Stimulated activated CD4-positive, alpha-beta T cell treated with anti-CD3 and anti-CD28 coated beads, Interleukin-15, amount 100 ng/mL, for 1 hour (primary cell): ENCODE results near the gene BRAF.
A peak's percentile ranks its signal among the peaks of the same experiment; 100 is the strongest.
"Not testable (repeated sequence)": the region's sequence is repeated elsewhere in the genome, so short reads cannot be mapped to it uniquely, and the experiment has no call there.

ENCODE experiments used
- DNase-seq, 2 donors: peaks; one replicate each; pipeline ENCODE4 v3.0.0-alpha.2; 2020; ENCODE audit warnings: low read depth in 1 of 2, low spot score in 1 of 2

The BRAF gene

GRCh38 chr7:140881507-140882228, 43.1 kb downstream of the BRAF start:
- DNase-seq, result no peak

DNA sequence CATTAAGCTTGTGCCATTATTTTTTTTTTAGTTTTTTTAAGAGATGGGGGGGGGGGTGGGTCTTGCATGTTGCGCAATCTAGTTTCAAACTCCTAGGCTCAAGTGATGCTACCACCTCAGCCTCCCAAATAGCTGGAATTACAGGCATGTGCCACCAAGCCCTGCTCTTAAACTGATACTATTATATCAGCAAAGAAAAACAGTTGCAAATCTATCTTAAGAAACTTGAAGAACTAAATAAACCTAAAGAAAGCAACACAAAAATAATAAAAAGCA, 47.5 kb downstream of the BRAF start:
- DNase-seq, result no peak

GRCh38 chr7:140876519-140877248, 48.0 kb downstream of the BRAF start:
- no peak for DNase-seq

DNA sequence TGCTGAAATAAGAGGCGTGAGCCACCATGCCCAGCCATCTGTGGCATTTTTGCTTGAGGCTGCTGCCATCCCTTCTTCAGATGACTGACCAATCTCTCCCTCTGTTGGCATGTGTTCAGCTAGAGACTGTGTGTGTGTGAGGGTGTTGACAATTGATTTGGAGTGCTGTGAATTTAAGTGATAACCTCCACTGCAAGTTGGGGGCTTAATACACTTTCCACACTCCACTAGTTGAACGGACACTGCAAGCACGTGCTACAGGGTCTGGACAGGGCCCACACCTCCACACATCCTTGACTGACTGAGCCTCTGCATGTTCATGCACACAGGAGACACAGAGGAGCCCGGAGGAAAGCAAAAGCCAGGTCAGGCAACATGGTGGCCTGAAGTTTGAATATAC, 51.3 kb downstream of the BRAF start:
- DNase-seq, result no peak

GRCh38 chr7:140870003-140870402, 54.7 kb downstream of the BRAF start:
- no peak for DNase-seq

GRCh38 chr7:140869430-140869829, 55.3 kb downstream of the BRAF start:
- no peak for DNase-seq

- DNase-seq, result no peak
These were observed 57.0 kb downstream of the BRAF start for GRCh38 chr7:140867467-140868462.

DNA sequence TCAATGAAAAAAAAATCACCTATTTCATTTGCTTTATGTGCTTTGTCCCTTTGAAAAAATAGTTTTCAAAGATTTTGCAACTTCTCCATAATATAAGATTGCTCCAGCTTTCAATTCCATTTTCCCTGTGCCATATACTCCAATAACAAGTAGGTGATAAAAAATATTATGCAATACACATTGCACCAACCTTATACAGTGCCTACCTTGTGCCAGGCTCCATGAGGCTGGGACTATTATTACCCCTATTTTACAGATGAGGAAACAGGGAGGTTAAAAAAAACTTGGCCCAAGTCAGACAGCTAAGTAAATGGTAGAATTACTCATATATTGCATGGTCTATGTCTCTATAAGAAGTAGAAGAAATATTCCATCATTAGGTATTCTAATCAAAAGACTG, 57.8 kb downstream of the BRAF start:
- no peak for DNase-seq

- no peak for DNase-seq
These were observed 60.0 kb downstream of the BRAF start for GRCh38 chr7:140864732-140865131.

GRCh38 chr7:140863867-140864266, 60.9 kb downstream of the BRAF start:
- DNase-seq, result no peak

DNA sequence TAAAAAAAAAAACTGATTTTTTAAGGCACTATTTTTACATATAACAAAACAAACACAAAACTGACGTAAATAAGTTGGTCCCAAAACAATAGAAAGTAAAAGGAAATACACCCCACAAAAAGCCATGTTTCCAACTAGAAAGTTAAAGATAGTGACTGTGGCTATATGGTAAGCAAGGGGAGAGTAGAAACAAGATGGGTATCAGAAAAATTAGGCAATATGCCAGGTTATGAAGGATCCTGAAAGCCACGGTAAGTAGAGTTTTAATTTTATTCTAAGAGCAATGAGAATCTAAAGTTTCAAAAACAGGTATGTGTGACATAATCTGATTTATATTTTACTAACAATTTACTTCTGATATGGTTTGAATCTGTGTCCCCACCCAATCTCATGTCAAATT, 61.5 kb downstream of the BRAF start:
- no peak for DNase-seq

DNA sequence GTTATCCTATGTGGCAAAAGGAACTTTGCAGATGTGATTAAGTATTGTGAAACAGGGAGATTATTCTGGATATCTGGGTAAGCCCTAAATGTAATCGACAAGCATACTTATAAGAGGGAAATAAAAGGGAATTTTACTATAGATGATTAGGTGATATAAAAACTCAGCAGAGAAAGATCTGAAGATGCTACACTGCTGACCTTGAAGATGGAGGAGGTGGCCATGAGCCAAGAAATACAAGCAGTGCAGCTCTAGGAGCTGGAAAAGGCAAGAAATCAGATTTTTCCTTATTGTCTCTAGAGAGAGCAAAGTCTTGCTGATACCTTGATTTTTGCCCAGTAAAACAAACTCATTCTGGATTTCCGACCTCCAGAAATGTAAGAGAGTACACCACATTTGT, 67.7 kb downstream of the BRAF start:
- DNase-seq, result no peak

GRCh38 chr7:140841166-140841715, 83.5 kb downstream of the BRAF start:
- DNase-seq, result no peak

DNA sequence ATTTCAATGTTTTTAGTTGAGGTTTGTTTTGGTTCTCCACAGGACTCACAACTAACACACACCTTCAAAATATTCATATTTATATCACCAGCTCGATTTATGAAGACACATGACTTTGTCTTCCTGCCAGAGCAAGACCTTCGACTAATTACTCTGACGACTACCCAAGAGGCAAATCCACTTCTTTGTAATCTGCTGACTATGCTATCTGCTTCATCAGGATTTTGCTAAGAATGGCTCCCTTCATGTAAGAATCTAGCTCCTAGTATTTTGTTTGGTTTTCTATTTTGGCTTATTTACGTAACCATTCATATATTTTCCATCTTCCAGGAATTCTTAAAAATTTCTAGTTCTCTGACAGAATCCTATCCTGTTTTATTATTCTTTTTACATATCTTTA, 93.0 kb downstream of the BRAF start:
- DNase-seq, result no peak

DNA sequence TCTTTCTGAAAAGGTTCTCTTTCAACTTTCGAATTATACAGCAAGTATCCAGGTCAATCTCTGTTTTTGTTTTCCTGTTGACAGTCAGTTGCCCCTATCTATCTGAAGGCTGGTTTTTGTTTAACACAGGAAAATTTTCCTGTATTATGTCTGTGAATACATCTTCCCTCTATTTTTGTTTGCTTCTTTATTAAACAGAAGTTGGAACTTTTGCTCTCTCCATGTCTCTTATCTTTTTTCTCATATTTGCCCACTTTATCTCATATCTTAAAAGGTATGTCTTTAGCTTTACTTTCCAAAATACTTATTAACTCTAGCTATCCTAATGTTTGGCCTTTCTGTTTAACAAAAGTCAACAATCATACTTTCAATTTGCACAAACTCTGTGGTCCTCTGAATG, 95.0 kb downstream of the BRAF start:
- DNase-seq, result no peak

DNA sequence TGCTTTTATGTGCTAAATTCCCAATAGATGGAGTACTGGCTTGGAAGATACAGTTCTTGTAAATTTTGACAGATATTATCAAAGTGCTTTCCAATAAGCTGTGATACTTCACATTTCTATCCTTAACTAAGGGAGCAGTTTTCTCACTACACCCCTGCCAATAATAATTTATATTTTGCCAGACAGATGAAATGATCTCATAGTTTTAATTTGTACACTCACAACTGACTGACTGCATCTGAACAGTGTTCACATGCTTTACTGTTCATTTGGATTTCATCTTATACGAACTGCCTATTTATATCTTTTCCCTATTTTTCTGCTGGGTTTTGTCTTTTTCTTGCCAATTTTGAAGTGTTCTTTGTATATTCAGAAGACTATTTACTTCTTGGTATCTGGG, 96.0 kb downstream of the BRAF start:
- no peak for DNase-seq

DNA sequence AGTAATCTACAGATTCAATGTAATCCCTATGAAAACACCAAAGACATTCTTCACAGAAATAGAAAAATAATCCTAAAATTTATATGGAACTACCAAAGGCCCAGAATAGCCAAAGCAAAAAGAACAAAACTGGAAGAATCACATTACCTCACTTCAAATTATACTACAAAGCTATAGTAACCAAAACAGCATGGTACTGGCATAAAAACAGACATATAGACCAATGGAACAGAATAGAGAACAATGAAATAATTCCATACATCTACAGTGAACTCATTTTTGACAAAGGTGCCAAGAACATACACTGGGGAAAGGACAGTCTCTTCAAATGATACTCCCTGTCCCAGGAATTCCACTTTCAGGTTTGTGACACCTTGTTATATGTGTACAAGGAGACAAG, 107.3 kb downstream of the BRAF start:
- DNase-seq, result not testable (repeated sequence)

- DNase-seq, result peak in 1 of 2 donors; percentile 18
These were observed 113.7 kb downstream of the BRAF start for GRCh38 chr7:140810830-140811556.

- DNase-seq, result no peak
These were observed 114.3 kb downstream of the BRAF start for GRCh38 chr7:140810385-140810784.

GRCh38 chr7:140778975-140779374, 145.8 kb downstream of the BRAF start:
- no peak for DNase-seq

DNA sequence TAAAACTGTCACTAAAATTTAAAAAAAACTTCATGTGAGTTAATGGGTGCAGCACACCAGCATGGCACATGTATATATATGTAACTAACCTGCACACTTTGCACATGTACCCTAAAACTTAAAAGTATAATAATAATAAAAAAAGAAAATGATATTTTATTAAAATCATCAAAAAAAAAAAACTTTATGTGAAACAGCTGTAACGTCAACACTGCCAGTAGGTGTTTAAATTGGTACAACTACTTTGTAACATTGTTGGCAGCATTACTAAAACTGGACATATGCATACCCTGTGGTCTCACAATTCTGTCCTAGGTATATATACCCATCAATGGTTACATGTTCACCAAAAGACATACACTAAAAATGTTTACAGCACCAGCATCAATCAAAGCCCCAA, 146.2 kb downstream of the BRAF start:
- DNase-seq, result no peak
